CD8-positive, alpha-beta memory T cell (primary cell): ENCODE results near the gene SRBD1. TPM values are rescaled to one million over a fixed set of nuclear protein-coding genes. Genes with fewer than 3 reads are reported as not detected.

ENCODE experiments used
- CTCF ChIA-PET: fragments of 350-600 bp; sonication (Branson Sonifier 250); formaldehyde crosslinking; loops from one replicate; lab custom pipeline; 2021; ENCODE audit warnings: antibody characterized with exemption; lab: Charles Lee
- POLR2A ChIA-PET: fragments of 350-600 bp; sonication (Branson Sonifier 250); formaldehyde crosslinking; loops from one replicate; lab custom pipeline; 2021; ENCODE audit warnings: antibody characterized with exemption; lab: Charles Lee
- DNase-seq, 5 donors: peaks; one replicate each; pipeline versions ENCODE4 v3.0.0 to v3.0.0-alpha.2; 2020 to 2022; ENCODE audit warnings: mixed read lengths in 1 of 5
- H3K27ac ChIP-seq: one replicate; pipeline ENCODE4 v1.7.0; 2013; ENCODE audit warnings: low read depth, mild to moderate bottlenecking, low read length, moderate library complexity
- H3K27me3 ChIP-seq: 2 replicates; pipeline ENCODE4 v1.7.0; 2013; ENCODE audit warnings: low read length, mild to moderate bottlenecking; ENCODE audit not compliant: insufficient read depth, poor library complexity, severe bottlenecking
- H3K36me3 ChIP-seq: 2 replicates; pipeline ENCODE4 v1.7.0; 2013; ENCODE audit warnings: mild to moderate bottlenecking, low read length, moderate library complexity; ENCODE audit not compliant: insufficient read depth
- H3K4me1 ChIP-seq: 2 replicates; pipeline ENCODE4 v1.7.0; 2013; ENCODE audit warnings: mild to moderate bottlenecking, low read length, moderate library complexity; ENCODE audit not compliant: insufficient read depth
- H3K4me3 ChIP-seq: 2 replicates; pipeline ENCODE4 v1.7.0; 2013; ENCODE audit warnings: mild to moderate bottlenecking, low read length
- H3K9me3 ChIP-seq: 2 replicates; pipeline ENCODE4 v1.7.0; 2013; ENCODE audit warnings: mild to moderate bottlenecking, low read length
- H3K27ac Mint-ChIP-seq, 8 donors: one replicate each; pipeline ENCODE4 v1.8.0; 2020 to 2021; ENCODE audit warnings: mixed read lengths in 8 of 8, mild to moderate bottlenecking in 6 of 8, inconsistent platforms in 3 of 8, moderate library complexity in 3 of 8
- H3K27me3 Mint-ChIP-seq, 2 donors: one replicate each; pipeline ENCODE4 v1.8.0; 2020 to 2021; ENCODE audit warnings: mixed read lengths in 2 of 2, mild to moderate bottlenecking in 1 of 2, moderate library complexity in 1 of 2
- H3K36me3 Mint-ChIP-seq, 3 donors: one replicate each; pipeline ENCODE4 v1.8.0; 2020 to 2021; ENCODE audit warnings: mixed read lengths in 3 of 3, inconsistent platforms in 1 of 3, mild to moderate bottlenecking in 1 of 3
- H3K4me1 Mint-ChIP-seq, 3 donors: one replicate each; pipeline ENCODE4 v1.8.0; 2020 to 2021; ENCODE audit warnings: mixed read lengths in 3 of 3, inconsistent platforms in 1 of 3, mild to moderate bottlenecking in 1 of 3
- H3K4me3 Mint-ChIP-seq, 7 donors: one replicate each; pipeline ENCODE4 v1.8.0; 2020 to 2021; ENCODE audit warnings: mixed read lengths in 7 of 7, mild to moderate bottlenecking in 6 of 7, moderate library complexity in 4 of 7, inconsistent platforms in 2 of 7
- H3K9me3 Mint-ChIP-seq, 5 donors: one replicate each; pipeline ENCODE4 v1.8.0; 2020 to 2022; ENCODE audit warnings: mixed read lengths in 5 of 5, mild to moderate bottlenecking in 3 of 5, moderate library complexity in 2 of 5, inconsistent platforms in 1 of 5
- polyA plus RNA-seq: library from polyadenylated mRNA; unstranded; fragments of 300-500 nt; fragmentation: Illumina TruSeq; gene quantifications from one replicate; pipeline ENCODE4 v1.2.3, GENCODE V29; 2021
- total RNA-seq, 2 experiments: library from RNA; stranded (reverse); gene quantifications; one replicate each; pipeline ENCODE4 v1.2.3, GENCODE V29; 2021

Gene SRBD1
- total and polyA plus RNA-seq, 3 experiments from 2014 or later: 12.7 to 18.9 (median 18.1) TPM

GRCh38 chr2:45571940-45572339 lies 39.1 kb downstream of the SRBD1 start:
- ChIA-PET POLR2A (no interaction called here), CTCF (no interaction called here)
- no peak overlapping the region for H3K4me3 ChIP-seq
- Mint-ChIP-seq H3K27ac (peak overlapping the region in 2 of 8 donors; percentile 2 to 51), H3K4me3 (no peak overlapping the region), H3K9me3 (no peaks in the 10 kb centered on the region), H3K36me3 (peaks cover 12 to 45% (median 14%) of the 10 kb centered on the region in 3 donors), H3K4me1 (peaks cover 15 to 16% (median 15%) of the 10 kb centered on the region in 3 donors), H3K27me3 (no peaks in the 10 kb centered on the region)
- H3K4me1 ChIP-seq: peaks cover 17% of the 10 kb centered on the region
- H3K27me3 ChIP-seq: no peaks in the 10 kb centered on the region
- H3K9me3 ChIP-seq: no peaks in the 10 kb centered on the region
- H3K36me3 ChIP-seq: no peaks in the 10 kb centered on the region
- no peak for DNase-seq
- H3K27ac ChIP-seq: no peak overlapping the region

GRCh38 chr2:45570671-45571334 lies 40.3 kb downstream of the SRBD1 start:
- ChIA-PET CTCF (interaction anchor here (2.0 kb wide), 1 partner anchor 10 kb away, joined by 7 read pairs; no protein-coding TSS in a partner anchor), POLR2A (no interaction called here)
- Histone ChIP-seq H3K4me3 (no peak overlapping the region), H3K36me3 (no peaks in the 10 kb centered on the region), H3K27ac (no peak overlapping the region), H3K9me3 (no peaks in the 10 kb centered on the region), H3K4me1 (peaks cover 17% of the 10 kb centered on the region), H3K27me3 (no peaks in the 10 kb centered on the region)
- H3K36me3 Mint-ChIP-seq: peaks cover 9 to 40% (median 14%) of the 10 kb centered on the region in 3 donors
- H3K27me3 Mint-ChIP-seq: no peaks in the 10 kb centered on the region
- H3K27ac Mint-ChIP-seq: peak overlapping the region in 3 of 8 donors; percentile 17 to 29 (median 26)
- no peak for DNase-seq
- peaks cover 20 to 22% (median 21%) of the 10 kb centered on the region in 3 donors for H3K4me1 Mint-ChIP-seq
- H3K9me3 Mint-ChIP-seq: no peaks in the 10 kb centered on the region
- H3K4me3 Mint-ChIP-seq: no peak overlapping the region

DNA sequence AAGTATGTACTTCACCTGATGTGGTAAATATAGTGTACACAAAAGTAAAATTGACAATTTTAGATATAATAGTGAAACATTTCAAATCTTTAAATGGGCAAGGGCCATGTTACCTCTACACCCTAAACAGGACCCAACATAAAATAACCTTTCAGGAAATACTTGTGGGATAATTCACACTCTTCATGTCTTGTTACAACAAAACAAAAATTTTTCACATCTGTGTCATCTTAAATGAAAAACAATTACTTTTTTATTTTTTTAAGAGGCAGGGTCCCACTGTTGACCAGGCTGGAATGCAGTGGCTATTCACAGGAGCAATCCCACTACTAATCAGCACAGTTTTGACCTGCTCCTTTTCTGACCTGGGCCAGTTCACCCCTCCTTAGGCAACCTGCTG lies 42.1 kb downstream of the SRBD1 start:
- ChIA-PET POLR2A (no interaction called here), CTCF (interaction anchor here (1.4 kb wide), 1 partner anchor 38 kb away, joined by 3 read pairs; no protein-coding TSS in a partner anchor)
- Histone ChIP-seq H3K27me3 (no peaks in the 10 kb centered on the region), H3K4me1 (peaks cover 17% of the 10 kb centered on the region), H3K9me3 (no peaks in the 10 kb centered on the region), H3K27ac (peak overlapping the region; percentile 48), H3K36me3 (no peaks in the 10 kb centered on the region), H3K4me3 (no peak overlapping the region)
- no peak for DNase-seq
- Mint-ChIP-seq H3K4me3 (peak overlapping the region in 2 of 7 donors; percentile 42 to 70), H3K4me1 (peaks cover 22 to 37% (median 29%) of the 10 kb centered on the region in 3 donors), H3K27me3 (no peaks in the 10 kb centered on the region), H3K9me3 (no peaks in the 10 kb centered on the region), H3K36me3 (peaks cover 9 to 29% (median 14%) of the 10 kb centered on the region in 3 donors), H3K27ac (peak overlapping the region in 7 of 8 donors; percentile 43 to 98 (median 76))

- DNase-seq: peak in 2 of 5 donors; percentile 76 to 77
- ChIA-PET CTCF (interaction anchor here (1.4 kb wide), 1 partner anchor 39 kb away, joined by 3 read pairs; no protein-coding TSS in a partner anchor), POLR2A (interaction anchor here (1.0 to 1.5 kb wide), 2 partner anchors 19 to 82 kb away, joined by 6 to 11 read pairs; no protein-coding TSS in a partner anchor)
- H3K27ac ChIP-seq: peak overlapping the region; percentile 59
- H3K4me1 Mint-ChIP-seq: peaks cover 25 to 44% (median 36%) of the 10 kb centered on the region in 3 donors
- H3K9me3 ChIP-seq: no peaks in the 10 kb centered on the region
- peak overlapping the region; percentile 84 to 98 (median 94) for H3K27ac Mint-ChIP-seq
- peaks cover 17% of the 10 kb centered on the region for H3K4me1 ChIP-seq
- H3K36me3 ChIP-seq: no peaks in the 10 kb centered on the region
- H3K27me3 Mint-ChIP-seq: no peaks in the 10 kb centered on the region
- H3K4me3 Mint-ChIP-seq: peak overlapping the region; percentile 80 to 88 (median 85)
- no peaks in the 10 kb centered on the region for H3K9me3 Mint-ChIP-seq
- peaks cover 7 to 22% (median 14%) of the 10 kb centered on the region in 3 donors for H3K36me3 Mint-ChIP-seq
- H3K27me3 ChIP-seq: no peaks in the 10 kb centered on the region
- peak overlapping the region; percentile 55 for H3K4me3 ChIP-seq
Measured at GRCh38 chr2:45567974-45568789, 42.9 kb downstream of the SRBD1 start.

DNA sequence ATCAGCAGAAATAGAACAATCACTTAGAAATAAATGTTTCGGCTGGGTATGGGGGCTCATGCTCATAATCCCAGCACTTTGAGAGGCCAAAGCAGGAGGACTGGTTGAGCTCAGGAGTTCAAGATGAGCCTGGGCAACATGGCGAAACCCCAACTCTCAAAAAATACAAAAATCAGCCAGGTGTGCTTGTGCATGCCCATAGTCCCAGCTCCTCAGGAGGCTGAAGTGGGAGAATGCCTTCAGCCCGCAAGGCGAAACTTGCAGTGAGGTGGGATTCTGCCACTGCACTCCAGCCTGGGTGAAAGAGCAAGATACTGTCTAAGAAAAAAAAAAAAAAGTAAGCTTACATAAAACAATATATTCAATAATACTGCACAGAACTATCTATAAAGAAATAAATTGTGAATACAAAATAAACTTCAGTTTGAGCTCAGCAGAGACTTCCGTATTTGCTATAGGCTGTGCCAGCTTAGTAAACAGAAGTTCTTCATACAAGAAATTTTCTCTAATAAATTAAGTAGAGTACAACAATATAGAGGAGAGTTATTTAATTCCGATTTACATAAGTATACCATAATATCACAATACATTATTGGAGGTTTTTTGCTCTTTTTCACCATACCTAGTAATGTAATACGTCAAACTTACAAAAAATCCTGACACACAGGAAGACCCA lies 43.6 kb downstream of the SRBD1 start:
- POLR2A ChIA-PET: interaction anchor here (1.0 to 1.5 kb wide), 2 partner anchors 18 to 83 kb away, joined by 6 to 11 read pairs; no protein-coding TSS in a partner anchor
- Mint-ChIP-seq H3K4me1 (peaks cover 25 to 46% (median 37%) of the 10 kb centered on the region in 3 donors), H3K36me3 (peaks cover 5 to 20% (median 14%) of the 10 kb centered on the region in 3 donors), H3K9me3 (no peaks in the 10 kb centered on the region), H3K27me3 (no peaks in the 10 kb centered on the region), H3K4me3 (peak overlapping the region; percentile 80 to 88 (median 85)), H3K27ac (peak overlapping the region; percentile 84 to 98 (median 94))
- peak overlapping the region; percentile 59 for H3K27ac ChIP-seq
- peak overlapping the region; percentile 55 for H3K4me3 ChIP-seq
- H3K4me1 ChIP-seq: peaks cover 17% of the 10 kb centered on the region
- no peaks in the 10 kb centered on the region for H3K36me3 ChIP-seq
- CTCF ChIA-PET: interaction anchor here (1.4 kb wide), 1 partner anchor 40 kb away, joined by 3 read pairs; no protein-coding TSS in a partner anchor
- DNase-seq: peak in 1 of 5 donors; percentile 4
- H3K27me3 ChIP-seq: no peaks in the 10 kb centered on the region
- H3K9me3 ChIP-seq: no peaks in the 10 kb centered on the region

DNA sequence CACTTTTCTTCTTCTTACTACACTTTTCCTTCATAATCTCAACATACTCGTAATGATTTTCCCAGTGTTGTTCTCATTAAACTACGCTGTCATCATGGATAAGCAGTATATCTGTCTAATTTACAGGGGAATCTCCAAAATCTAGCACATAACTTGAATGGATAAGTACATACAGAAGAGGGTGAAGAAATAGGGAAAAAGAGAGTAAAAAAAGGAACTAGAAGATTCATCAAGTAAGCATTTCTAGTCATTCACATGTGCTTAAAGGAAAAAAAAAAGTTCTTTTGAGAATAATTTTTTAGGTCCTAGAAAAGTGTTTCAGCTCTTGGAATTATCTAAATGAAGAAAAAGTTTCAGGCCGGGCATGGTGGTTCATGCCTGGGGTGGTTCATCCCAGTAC lies 51.6 kb downstream of the SRBD1 start:
- ChIA-PET POLR2A (no interaction called here), CTCF (no interaction called here)
- Histone ChIP-seq H3K36me3 (no peaks in the 10 kb centered on the region), H3K4me1 (no peaks in the 10 kb centered on the region), H3K27ac (no peak overlapping the region), H3K9me3 (no peaks in the 10 kb centered on the region), H3K27me3 (no peaks in the 10 kb centered on the region), H3K4me3 (no peak overlapping the region)
- peaks cover 14 to 23% (median 20%) of the 10 kb centered on the region in 3 donors for H3K36me3 Mint-ChIP-seq
- H3K4me3 Mint-ChIP-seq: no peak overlapping the region
- peak overlapping the region in 2 of 8 donors; percentile 10 to 64 for H3K27ac Mint-ChIP-seq
- no peak for DNase-seq
- peaks cover 5 to 31% (median 14%) of the 10 kb centered on the region in 3 donors for H3K4me1 Mint-ChIP-seq
- H3K27me3 Mint-ChIP-seq: no peaks in the 10 kb centered on the region
- no peaks in the 10 kb centered on the region for H3K9me3 Mint-ChIP-seq

DNA sequence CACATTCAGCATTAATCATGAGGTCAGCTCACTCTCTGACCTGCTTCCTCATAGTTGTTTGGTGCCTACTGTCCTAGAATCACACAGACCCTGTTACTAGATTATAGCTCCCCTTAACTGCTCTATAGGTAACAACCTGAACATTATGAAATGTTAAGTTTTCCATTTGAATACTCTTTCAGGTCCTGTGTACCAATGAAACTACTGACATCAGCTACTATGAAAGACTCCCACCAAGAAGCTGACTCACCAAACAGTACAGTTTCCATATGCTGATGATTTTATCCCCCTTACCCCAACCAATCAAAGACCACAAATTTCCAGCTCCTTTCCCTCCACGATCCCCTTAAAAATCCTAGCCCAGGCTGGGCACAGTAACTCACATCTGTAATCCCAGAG lies 56.3 kb downstream of the SRBD1 start:
- peak overlapping the region in 5 of 8 donors; percentile 15 to 65 (median 41) for H3K27ac Mint-ChIP-seq
- H3K36me3 ChIP-seq: peaks cover 4% of the 10 kb centered on the region
- H3K36me3 Mint-ChIP-seq: peaks cover 17 to 55% (median 40%) of the 10 kb centered on the region in 3 donors
- POLR2A ChIA-PET: interaction anchor here (0.7 kb wide), 1 partner anchor 201 kb away, joined by 5 read pairs; no protein-coding TSS in a partner anchor
- no peak for DNase-seq
- H3K4me1 ChIP-seq: no peaks in the 10 kb centered on the region
- H3K4me3 Mint-ChIP-seq: no peak overlapping the region
- CTCF ChIA-PET: no interaction called here
- H3K9me3 ChIP-seq: no peaks in the 10 kb centered on the region
- peaks cover 2 to 29% (median 5%) of the 10 kb centered on the region in 3 donors for H3K4me1 Mint-ChIP-seq
- no peaks in the 10 kb centered on the region for H3K9me3 Mint-ChIP-seq
- H3K27ac ChIP-seq: no peak overlapping the region
- H3K27me3 ChIP-seq: no peaks in the 10 kb centered on the region
- H3K27me3 Mint-ChIP-seq: no peaks in the 10 kb centered on the region
- H3K4me3 ChIP-seq: no peak overlapping the region
